CD4-positive, alpha-beta T cell treated with Interleukin-15 for 1 hour (primary cell): ENCODE data around the gene SPRED3.
A peak's percentile ranks its signal among the peaks of the same experiment; 100 is the strongest.

Experiments
- DNase-seq: peaks from one replicate; pipeline ENCODE4 v3.0.0-alpha.2; 2020

Gene SPRED3

DNA sequence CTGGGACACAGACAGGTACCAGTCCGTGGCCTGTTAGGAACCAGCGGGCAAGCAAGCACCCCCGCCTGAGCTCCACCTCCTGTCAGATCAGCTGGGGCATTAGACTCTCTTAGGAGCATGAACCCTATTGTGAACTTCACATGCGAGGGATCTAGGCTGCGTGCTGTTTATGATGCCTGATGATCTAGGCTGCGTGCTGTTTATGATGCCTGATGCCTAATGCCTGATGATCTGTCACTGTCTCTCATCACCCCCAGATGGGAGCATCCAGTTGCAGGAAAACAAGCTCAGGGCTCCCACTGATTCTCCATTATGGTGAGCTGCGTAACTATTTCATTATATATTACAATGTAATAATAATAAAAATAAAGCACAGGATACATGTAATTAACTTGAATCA, 33.9 kb downstream of the SPRED3 start:
- no peak for DNase-seq

DNA sequence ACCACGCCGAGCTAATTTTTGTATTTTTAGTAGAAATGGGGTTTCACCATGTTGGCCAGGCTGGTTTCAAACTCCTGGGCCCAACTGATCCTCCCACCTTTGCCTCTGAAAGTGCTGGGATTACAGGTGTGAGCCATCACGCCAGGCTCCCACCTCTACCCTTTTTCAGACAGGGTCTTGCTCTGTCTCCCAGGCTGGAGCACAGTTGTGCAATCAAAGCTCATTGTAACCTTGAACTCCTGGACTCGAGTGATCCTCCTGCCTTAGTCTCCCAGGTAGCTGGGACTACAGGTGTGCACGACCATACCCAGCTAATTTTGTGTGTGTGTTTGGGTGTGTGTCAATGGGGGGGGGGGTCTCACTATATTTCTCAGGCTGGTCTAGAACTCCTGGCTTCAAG, 35.8 kb downstream of the SPRED3 start:
- no peak for DNase-seq

DNA sequence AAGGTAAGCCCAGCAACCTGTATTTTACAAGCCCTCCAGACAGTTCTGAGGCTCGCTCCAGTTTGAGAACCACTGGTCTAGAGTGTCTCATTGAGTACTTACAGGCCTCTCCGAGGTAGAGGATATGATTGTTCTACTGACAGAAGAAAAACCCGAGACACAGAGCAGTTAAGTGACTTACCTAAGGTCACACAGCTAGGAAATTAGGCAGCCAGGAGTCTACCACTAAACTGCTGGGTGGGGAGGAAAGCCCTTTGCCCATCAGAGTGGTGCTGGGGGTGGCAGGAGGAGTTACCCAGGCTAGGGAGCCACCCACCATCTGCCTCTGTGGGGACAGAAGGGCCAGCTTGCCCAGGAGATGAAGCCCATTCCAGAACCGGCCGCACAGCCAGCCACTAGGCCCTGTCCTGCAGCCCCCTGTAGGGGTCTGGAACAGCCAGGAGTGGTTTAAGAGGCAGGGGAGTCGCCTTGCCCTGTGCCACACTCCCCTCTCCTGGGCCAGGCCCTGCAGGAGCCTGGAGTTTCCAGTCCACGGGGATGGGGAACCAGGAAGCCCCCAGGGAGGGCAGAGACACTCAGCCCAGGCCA, 36.8 kb downstream of the SPRED3 start:
- DNase-seq, result no peak

DNA sequence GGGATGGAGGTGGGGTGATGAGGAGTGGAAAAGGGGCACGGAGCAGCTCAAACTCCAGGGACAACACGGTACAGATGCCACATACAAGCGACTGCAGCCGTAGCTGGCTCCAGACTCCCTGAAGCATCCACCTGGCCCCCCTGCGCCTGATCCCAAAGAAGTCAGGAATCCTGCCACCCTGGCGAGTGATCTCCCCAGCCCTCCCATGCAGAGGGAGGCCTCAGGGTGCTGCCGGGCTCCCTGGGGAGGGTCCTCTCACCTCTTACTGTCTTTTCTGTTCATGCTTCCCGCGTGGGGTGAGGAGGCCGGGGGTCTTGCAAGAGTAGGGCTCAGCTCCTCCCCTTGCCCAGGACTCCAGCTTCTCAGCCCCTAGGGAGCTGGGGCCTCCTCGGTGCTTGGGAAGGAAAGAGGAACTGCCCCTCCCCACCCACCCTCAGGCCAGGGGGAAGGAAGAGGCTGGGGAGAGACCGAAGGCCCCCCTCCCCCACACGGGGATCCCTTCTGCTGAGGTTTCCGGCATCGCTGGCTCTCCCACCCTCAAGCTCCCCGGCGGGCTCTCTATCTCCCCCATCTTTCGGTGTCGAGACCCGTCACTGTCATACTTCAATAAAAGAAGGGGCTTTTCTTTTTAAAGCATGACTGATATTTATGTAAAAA, 37.4 kb downstream of the SPRED3 start, which contains the start of gene RASGRP4:
Gene RASGRP4 (minus strand): TSS at position 410 of the 657 bp plus-strand sequence. CDS start 128 bp downstream, at position 282.
- DNase-seq, result peak; percentile 56

DNA sequence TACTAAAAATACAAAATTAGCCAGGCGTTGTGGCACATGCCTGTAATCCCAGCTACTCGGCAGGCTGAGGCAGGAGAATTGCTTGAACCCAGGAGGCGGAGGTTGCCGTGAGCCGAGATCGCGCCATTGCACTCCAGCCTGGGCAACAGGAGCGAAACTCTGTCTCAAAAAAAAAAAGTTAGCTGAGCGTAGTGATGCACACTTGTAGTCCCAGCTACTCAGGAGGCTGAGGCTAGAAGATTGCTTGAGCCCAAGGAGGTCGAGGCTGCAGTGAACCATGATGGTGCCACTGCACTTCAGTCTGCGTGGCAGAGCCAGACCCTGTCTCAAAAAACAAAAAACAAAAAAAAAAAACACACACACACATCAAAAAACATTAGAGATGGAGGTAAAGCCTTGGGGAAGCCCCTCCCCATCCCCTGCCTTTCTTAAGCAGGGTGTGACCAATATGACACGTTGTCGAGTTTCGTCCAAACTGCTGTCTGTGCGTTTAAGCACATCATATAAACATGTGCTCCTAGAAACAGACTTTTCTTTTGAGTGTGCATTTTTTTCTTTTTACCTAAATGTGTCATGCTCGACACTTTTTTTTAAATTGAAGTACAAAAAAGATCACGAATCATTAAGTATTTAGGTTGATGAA, 38.7 kb downstream of the SPRED3 start:
- DNase-seq, result peak; percentile 24

DNA sequence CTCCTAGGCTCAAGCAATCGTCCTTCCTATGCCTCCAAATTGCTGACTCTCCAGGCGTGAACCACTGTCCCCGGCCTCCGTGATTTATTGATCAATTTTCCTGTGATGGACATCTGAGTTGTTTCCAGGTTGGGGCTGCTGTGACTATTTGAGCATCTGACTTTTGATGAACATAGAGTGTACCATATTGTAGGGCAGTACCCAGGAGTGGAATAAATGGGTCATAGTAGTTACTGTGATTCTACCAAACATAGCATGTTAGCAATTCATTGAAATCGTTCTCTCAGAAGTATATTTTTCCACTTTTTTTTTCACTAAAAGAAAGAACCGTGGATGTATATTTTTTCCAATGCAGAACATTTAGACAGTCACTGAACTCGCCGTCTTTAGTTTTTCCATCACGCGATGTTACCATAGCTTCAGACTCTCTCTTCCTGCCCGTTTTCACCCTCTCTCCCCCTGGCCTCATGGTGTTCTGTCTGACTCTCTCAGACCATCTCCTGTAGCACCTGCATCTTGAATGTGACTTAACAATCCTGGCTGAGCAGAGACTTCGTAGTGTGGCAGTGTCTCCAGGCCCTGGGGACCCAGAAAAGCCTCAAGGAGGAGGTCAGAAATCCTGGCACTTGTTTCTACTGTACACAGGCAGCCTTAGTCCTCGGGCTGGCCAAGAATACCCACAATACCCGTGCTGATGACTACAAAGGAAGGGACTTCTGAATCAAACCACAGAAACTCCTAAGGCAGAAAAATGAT, 40.7 kb downstream of the SPRED3 start:
- no peak for DNase-seq

DNA sequence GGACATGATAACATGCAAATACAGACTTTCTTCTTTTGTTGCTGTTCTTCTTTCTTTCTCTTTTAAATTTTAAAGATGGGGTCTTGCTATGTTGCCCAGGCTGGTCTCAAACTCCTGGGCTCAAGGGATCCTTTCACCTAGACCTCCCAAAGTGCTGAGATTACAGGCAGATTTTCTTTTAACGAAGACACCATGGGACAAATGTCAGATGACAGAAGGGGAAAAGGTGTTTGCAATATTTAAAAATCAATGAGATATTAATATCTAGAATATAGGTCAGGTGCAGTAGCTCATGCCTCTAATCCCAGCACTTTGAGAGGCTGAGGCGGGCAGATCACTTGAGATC, 41.3 kb downstream of the SPRED3 start:
- DNase-seq, result no peak

DNA sequence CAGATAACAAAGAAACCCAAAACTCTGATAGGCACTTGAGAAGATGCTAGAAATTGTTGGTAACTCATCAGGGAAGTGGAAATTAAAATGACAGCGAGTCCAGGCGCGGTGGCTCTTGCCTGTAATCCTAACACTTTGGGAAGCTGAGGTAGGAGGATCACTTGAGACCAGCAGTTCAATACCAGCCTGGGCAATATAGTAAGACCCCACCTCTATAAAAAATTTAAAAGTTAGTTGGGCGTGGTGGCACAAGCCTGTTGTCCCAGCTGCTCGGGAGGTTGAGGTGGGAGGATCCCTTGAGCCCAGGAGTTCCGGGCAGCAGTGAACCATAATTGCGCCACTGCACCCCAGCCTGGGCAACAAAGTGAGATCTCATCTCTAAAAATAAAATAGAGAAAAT, 42.4 kb downstream of the SPRED3 start:
- DNase-seq, result no peak

DNA sequence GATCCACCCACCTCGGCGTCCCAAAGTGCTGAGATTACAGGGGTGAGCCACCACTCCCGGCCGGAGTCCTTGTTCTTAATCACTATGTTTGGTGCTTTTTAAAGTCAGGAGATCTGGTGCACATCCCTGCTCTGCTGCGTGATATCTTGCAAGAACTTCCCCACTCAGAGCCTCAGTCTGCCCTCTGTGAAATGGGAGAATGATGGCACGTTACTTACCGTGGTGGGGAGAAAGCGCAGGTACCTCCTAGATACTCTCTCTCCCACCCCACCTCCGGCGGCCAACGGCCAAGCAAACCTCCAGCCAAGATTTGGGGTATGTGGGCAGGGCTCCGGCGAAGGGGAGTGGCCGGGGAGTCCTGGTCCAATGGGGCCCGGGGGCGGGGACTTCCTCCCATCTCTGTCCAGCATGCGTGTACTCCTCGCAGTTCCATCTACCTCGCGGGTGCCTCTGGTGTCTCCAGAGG, 44.8 kb downstream of the SPRED3 start, which contains the start of gene RYR1:
Gene RYR1 (plus strand): TSS at position 424 of the 466 bp plus-strand sequence. CDS start 139 bp downstream, outside the sequence.
- peak; percentile 51 for DNase-seq

DNA sequence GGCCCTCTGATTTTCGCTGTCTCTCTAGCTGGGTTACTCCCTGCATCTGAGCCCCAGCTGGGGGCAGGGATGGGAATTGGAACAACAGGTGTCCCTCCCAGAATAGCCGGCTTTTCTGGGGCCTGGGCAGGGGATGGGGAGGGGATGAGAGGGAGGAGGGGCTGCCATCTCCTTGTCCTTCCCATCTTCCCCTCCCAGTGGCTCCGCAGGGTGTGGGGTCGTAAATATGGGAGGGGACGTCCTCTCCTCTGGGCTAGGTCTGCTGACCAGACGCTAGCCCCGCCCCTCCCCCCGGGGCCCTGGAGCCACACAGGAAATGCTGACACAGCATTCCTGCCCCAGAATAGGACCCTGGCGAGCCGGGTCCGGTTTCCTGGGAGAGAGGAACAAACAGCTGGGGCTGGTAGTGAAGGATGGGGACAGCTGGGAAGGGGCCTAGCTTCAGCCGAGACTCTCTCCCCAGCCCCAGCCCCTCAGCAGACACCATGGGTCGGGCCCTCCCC, 46.1 kb downstream of the SPRED3 start:
- no peak for DNase-seq

DNA sequence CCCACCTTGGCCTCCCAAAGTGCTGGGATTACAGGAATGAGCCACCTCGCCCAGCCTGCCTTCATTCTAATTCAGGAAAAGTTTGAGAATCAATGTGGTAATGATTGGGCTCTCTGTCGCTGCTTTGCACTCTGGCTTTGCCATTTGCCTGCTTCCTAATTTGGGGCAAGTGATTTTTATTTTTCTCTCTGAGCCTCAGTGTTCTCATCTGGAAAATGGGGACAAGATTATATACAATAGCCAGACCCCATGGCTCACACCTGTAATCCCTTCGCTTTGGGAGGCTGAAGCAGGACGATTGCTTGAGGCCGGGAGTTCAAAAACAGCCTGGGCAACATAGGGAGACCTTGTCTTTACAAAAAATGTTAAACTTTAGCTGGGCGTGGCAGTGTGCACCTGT, 48.8 kb downstream of the SPRED3 start:
- no peak for DNase-seq

DNA sequence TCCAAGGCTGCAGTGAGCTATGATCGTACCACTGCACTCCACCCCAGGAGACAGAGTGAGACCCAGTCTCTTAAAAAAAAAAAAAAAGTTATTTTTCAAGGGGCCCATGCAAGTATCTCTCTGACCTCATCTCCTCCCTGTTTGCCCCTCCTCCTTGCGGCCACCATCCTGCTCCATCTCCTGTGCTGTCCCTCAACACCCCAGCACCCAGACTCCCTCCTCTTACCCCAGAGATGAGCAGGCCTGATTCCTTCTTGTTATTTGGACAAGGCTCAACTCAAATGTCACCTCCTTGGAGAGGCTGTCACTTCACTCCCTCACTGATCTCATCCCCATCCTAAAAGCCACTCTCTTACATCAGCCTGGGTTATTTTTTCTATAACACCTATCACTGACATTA, 49.4 kb downstream of the SPRED3 start:
- no peak for DNase-seq

DNA sequence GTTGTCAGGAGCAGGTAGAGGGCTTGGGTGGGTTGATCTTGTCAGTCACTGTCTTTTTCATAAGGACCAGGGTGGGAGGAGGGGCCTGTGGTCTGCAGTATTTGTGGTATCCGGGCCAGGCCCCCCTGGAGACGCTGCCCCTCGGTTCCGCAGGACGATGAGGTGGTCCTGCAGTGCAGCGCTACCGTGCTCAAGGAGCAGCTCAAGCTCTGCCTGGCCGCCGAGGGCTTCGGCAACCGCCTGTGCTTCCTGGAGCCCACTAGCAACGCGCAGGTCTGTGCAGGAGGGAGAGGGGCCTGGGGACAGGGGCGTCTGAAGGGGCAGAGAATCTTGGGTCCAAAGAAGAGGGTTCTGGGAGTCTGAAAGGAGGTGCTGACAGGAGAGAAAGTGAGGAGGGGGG, 52.1 kb downstream of the SPRED3 start:
- DNase-seq, result no peak

DNA sequence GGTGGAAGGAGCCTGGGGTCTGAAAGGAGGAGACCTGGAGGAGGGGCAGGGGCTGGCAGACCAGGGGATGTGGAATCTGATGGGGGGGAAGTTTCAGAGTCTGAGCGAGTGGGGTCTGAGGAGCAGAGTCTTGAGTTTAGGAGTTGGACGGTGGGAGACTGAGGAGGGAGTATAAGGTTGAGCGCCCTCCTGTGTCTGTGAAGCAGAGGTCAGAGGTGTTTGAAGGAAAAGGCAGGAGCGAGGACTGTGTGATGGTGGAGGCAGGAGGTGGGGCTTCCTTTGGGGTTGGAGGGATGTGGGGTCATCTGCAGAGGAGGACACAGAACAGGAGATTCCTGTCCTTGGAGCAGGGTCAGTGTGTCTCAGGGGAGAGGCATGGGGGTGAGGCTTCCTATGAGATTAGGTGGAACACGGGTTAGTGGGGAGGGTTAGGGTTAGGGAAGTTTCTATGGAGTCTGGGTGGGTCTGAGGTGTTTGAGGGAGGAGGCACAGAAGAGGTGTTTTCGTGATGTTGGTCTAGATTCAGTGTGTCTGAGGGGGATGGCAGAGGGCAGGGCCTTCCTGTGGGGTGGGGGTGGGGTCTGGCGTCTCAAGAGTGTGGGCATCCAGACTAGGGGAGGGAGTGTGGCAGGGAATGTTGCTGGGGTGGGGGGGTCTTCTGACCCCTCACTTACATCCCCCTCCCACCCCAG, 53.3 kb downstream of the SPRED3 start:
- no peak for DNase-seq

DNA sequence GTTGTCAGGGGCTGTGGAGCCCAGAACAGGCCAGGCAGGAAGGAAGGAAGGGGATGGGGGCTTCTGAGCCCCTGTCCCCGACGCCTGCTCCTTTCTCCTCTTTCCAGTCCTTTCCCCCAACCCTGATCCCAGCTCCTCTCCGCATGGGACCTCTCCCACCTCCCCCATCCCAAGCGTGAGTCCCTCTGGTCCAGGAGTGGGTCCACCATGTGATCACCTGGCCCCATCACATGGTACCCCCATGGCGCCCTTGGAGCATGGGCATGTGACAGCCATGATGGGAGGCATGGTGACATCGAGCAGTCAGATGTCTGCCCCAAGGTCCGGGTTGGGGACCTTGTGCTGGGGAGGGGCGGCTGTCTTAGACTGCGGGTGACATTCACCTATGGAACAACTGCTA, 54.2 kb downstream of the SPRED3 start:
- DNase-seq, result no peak

DNA sequence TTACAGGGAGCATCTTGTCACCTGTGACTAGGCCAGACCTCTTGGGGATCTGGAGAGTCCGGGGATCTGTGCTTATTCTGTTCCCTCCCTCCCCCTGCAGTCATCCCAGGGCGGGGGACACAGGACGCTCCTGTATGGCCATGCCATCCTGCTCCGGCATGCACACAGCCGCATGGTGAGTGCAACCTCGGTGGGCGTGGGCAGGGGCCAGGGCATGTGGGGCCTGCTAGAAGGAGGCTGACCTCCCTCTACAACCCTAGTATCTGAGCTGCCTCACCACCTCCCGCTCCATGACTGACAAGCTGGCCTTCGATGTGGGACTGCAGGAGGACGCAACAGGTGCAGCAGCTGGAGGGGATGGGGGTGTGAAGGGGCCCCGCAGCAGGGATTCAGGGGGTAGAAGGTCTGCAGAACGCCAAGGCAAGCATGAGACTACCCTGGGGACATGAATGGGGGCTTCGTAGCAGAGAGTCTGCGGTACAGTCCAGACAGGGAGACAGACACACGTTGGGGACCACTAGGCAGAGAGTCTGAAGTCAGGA, 55.0 kb downstream of the SPRED3 start:
- no peak for DNase-seq

DNA sequence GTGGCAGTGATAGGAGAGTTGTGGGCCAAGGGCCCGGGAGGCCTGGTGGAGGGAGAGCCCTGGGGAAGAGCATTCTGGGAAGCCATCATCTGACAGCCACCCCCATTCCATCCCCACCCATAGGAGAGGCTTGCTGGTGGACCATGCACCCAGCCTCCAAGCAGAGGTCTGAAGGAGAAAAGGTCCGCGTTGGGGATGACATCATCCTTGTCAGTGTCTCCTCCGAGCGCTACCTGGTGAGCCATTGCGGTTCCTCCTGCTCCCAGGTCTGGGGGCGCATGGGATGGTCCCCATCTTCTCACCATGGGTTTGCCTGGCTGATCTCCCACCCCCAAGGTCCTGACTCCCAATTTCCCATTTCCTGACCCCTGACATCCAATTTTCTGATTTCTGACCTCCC, 55.5 kb downstream of the SPRED3 start:
- no peak for DNase-seq

DNA sequence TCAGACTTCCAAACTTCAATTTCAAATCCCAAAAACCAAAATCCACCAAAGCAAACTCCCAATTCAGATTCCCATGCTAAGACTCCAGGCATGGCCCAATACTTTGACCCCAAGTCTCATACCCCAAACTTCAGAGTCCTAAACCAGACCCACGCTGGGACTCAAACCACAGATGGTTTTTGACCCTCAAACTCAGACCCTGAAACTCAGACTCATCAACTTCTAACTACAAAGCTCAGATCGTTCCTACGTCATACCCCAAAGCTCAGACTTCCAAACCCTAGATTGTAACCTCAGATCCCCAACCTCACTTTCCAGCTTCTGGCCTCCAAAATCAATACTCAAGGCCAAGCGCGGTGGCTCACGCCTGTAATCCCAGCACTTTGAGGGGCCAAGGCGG, 56.9 kb downstream of the SPRED3 start:
- DNase-seq, result no peak

DNA sequence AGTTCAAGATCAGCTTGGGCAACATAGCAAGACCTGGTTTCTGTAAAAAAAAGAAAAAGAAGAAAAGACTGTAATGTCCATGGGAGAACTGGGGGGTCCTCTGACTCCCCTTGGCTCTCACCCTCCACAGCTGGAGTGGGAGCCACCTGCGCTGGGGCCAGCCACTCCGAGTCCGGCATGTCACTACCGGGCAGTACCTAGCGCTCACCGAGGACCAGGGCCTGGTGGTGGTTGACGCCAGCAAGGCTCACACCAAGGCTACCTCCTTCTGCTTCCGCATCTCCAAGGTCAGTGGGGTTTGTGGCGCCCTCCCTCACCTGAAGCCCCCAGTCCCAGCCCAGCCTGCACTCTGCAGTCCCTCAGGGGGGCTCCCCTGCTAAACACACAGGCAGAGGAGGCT, 59.7 kb downstream of the SPRED3 start:
- DNase-seq, result no peak
